ENCODE measurements around the gene CCDC157.
"Not testable (repeated sequence)": the region's sequence is repeated elsewhere in the genome, so short reads cannot be mapped to it uniquely, and the experiment has no call there.

The CCDC157 gene

DNA sequence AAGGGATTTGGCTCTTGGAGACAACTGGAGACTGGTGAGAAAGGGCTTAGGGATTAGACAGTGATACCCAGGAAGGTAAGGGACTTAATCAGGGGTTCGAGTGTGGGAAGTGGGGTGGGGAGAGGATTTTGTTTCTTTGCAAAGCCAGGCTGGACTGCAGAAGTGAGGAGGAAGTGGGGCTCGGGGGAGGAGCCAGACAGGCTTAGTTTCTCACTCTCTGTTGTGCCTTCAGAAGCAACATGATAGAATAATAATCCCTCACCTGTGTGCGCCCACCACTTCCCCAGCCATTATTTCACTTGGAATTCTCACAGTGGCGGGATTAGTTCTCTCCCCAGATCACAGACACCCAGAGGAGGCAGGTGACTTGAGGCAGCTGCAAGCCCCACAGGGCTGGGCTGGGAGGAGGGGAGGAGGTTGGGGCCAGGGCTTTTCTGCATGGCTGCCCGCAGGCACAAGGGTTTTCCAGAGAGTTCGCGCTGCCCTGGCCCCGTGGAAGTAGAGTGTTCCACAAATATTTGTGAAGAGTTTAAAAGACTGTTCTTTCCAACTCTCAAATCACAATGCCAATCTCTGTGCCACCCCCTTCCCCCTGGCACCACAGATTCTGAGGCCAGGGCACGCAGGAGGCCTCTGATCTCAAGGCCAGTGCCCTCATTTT, 36.0 kb downstream of the CCDC157 start:
- DNase-seq: no peak

DNA sequence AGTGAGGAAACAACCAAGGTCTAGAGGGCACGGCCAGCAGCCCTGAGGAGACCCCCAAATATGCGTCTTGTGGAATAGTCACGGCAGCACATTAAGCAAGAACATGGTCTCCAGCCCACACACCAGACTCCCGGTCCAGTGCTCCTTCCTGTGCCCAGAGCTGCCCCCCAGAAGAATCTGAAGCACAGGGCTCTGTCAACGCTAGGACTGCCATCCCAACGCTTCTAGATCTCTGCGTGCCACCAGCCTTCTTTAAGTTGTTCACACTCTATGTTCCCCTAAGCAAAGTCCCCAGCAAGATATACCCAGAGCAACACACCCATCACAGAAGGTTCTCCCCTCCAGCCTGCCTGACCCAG, 36.5 kb downstream of the CCDC157 start:
- no peak for DNase-seq

DNA sequence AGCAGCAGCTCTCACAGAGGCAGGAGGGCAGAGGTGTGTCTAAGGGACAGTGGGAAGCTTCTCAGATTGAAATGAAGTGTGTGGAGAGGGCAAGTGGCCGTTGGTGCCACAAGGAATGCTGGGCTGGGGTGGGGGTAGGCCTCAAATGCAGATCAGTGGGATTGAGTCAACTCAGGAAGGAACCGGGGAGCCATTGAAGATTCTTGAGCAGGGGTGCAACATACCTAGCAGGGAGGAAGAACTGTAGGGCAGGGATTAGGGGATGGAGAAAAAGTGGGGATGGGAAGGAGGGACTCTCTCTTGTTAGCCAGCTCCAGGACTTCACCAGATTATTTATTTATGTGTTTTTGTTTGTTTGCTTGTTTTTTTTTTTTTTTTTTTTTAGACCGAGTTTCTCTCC, 37.1 kb downstream of the CCDC157 start:
- no peak for DNase-seq

DNA sequence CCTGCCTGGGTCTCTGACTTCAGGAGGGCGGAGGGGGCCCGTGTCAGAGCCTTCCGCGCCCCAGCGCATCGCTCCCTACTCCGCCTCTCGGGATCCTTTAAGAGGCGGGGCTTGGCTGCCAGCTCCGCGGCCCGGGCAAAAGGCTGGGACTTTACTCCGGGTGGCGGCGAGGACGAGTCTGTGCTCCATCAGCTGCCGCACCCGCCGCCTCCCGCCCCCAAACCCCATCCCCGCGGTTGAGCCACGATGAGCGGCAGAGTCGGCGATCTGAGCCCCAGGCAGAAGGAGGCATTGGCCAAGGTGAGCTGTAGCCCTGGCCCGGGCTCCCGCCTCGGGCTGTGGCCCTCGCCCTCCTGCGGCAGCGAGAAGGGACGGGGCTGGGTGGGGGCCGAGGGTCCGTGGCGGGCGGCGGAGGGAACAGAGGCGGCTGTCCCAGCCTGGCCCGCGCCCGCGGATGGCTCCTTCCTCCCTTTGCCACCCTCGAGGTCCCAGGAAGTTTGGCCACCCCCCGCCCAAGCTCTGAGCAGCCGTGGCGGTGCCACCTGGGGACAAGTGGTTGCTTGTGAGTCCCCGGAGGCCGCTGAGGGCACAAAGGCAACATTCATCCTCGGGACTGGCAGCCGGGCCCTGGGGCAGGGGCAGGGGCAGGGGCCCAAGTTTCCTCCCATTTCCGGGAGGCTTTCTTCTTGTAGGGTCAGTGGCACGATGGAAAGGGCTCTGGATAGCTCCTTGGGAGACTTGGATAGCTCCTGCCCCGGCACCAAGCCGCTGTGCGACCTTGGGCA, 40.3 kb downstream of the CCDC157 start, which contains the start of gene SEC14L2:
SEC14L2 (plus strand) TSS at position 148 of the 785 bp plus-strand sequence; CDS start at position 247, 99 bp downstream.
- peak; percentile 57 for DNase-seq

DNA sequence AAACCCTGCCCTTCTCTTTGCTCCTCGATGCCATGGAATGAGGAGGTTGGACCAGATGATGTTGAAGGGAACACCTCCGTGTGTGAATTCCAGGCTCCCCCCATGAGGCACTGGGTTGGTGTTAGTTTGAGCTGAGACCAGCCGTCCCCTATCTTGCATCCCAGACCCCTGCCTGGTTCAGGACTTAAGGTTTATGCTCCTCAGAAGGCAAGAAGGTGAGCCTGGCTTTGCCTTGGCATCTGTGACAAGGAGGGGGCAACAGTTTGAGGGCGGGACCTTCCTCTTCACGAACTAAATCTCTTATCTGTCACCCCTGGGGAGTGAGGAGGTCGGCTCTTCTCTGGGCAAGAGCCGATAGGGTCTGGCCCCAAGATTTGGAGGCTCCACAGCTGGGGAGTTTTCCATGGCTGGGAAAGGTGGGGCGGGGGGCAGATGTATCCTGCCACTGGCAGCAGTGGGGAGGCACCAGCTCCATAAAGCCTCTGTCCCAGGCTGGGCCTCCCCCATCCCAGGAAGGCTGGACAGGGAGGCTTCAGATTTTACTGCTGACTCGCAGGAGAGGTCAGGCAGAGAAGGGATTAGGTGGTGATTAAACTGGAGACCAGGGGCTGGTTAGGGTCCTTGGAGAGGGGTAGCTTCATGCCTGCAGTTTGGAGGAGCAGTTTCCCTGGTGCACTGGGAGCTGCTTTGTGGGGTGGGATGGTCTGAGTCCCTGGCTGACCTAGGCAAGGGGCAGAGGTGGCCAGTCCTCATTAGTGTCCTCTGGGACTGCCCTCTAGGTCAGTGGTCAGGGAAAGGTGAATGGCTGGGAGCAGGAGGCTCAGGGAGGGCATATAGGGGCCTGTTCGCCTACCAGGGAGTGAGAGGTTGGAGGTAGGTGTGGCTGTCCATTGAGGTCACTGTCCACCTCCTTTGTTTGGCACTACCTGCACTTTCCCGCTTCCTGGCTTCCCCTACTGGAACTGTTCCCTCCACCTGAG, 41.1 kb downstream of the CCDC157 start:
- no peak for DNase-seq

DNA sequence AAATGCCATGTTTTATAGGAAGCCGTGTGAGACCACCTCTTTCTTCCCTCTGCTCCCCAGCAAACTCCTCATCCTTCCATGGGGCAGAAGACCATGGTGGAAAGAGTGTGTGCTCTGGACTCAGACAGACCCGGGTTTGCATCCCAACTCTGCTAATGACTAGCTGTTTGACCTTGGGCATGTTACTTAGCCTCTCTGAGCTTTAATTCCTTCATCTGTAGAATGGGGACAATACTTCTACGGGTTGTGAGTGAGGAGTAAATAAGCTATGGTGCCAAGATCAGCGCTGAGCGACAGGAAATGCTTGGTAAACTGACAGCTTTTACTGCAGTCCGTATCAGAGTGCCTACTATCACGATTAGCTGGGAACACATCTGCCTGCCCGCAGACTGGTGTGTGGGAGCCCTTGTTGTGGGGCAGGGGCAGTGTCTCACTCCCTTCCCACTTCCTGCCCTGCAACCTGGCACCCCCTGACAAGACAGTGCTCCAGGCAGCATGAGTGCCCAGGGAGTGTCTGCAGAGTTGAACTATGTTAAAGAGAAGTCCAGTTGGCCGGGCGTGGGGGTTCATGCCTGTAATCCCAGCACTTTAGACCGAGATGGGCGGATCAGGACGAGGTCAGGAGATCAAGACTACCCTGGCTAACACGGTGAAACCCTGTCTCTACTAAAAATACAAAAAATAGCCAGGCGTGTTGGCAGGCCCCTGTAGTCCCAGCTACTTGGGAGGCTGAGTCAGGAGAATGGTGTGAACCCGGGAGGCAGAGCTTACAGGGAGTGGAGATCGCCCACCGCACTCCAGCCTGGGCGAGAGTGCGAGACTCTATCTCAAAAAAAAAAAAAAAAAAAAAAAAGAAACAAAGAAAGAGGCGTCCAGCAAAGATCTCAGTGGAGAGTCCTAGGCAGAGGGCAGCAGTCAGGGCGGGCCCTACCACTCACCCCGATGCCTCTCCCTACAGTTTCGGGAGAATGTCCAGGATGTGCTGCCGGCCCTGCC, 42.2 kb downstream of the CCDC157 start:
- DNase-seq: no peak

DNA sequence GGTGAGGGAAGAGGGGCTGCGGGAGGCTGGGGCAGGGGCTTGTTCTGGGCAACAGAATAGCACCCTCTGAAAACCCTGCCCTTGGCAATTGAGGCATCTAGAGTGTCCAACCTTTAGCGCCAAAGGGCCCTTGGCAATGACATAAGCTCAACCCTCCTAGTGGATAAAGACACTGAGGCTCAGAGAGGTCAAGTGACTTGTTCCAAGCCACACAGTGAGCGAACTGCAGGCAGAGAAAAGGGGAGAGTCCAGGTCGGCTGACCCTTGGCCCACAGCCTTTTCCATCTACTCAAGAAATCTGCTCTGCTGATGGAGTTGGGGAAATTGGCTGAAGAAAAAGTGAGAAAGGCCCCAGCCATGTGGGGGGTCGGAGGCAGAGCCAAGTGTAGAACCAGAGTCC, 42.9 kb downstream of the CCDC157 start:
- no peak for DNase-seq

DNA sequence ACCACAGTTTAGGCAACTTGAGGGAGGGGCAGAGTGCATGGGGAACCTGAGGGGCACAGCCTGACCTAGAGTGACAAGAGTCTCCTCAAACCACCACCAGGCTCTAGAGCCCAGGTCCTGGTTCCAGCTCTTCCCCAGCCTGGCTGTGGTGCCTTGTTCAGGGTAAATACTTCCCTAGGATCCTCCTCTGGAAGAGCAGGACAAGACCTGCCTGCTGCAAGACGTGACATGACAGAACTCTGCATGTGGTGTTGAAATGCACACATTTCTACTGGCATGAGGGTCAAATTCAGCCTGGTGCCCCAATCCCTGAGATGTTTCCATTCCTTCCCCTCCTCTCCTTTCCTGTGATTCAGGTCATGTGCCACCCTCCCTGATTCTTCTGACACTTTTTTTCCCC, 43.4 kb downstream of the CCDC157 start:
- no peak for DNase-seq

DNA sequence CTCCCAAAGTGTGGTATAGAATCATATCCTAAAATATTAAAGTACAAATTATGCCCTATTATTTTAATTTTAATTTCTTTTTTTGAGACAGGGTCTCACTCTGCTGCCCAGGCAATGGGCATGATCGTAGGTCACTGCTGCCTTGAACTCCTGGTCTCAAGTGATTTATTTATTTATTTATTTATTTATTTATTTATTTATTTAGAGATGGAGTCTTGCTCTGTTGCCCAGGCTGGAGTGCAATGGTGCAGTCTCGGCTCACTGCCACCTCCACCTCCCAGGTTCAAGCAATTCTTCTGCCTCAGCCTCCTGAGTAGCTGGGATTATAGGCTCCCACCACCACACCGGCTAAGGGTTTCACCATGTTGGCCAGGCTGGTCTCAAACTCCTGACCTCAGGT, 44.2 kb downstream of the CCDC157 start:
- DNase-seq: not testable (repeated sequence)

DNA sequence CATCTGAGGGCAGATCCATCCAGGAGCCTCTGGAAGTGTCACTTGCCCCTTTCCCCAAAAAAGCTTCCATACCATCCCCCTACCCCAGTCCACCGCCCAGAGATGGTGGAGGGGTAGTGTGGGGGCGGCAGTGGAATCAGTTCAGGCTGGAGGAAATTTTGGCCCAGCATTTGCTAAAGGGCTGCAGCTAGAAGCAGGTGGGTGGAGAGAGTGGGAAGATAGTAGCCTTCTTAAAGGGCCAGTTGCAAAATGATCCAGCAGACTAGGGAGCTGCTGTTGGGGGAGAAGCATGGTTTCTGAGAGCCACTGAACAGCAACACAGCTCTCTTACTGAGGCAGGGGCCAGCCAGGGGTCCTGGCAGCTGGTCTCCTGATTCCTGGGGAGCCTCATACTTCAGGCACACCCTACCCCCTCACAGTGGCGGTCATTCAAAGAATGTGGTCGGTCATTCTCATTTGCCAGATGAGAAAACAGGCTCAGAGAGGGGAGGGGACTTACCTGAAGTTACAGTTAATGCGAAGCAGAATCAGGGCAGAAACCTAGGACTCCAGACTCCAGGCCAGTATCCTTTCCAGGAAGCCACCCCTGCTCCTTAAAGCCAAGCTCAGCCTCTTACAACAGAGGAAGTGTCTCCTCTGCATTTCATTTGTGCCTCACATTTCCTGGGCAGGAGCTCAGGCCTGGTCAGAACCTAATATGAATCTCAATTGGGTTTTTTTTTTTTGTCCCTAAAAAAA, 45.4 kb downstream of the CCDC157 start:
- no peak for DNase-seq

DNA sequence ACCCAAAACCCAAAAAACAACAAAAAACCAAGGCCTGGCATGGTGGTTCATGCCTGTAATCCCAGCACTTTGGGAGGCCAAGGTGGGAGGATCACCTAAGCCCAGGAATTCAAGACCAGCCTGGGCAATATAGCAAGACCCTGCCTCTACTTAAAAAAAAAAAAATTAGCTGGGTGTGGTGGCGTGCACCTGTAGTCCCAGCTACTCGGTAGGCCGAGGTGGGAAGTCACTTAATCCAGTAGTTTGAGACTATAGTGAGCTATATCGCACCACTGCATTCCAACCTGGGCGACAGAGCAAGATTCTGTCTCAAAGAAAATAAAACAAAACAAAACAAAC, 45.9 kb downstream of the CCDC157 start:
- not testable (repeated sequence) for DNase-seq

DNA sequence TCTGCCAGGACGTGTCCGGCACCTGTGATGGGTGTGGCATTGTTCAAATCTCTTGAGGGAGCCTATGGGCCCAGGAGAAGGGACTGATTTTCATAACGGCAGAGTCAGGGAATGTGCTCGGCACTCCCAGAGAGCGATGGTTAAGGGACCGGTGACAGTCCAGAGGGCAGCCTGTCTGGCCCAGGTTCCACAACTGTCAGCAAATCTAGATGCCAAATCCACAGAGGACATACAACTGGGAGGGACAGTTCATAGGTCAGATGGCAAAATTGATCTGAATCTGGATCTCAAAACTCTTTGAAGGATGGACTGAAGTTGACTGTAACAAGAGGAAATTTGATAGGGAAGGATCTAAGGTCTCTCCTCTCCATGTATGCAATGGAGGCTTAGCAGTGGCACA, 47.5 kb downstream of the CCDC157 start:
- DNase-seq: no peak

DNA sequence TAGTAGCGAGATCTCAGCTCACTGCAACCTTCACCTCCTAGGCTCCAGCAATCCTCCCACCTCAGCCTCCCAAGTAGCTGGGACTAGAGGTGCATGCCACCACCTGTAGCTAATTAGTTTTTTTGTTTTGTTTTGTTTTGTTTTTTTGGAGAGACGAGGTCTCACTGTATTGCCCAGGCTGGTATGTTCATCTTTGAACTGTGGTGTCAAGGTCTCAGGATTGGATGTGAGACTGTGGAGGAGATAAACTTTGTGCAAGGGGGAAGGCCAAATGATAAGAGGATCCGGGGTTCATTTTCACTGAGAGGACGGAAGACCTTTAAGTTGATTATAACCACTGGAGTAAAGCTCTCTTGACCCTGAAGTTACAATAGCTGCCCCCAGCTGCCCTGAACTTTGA, 48.9 kb downstream of the CCDC157 start:
- no peak for DNase-seq

DNA sequence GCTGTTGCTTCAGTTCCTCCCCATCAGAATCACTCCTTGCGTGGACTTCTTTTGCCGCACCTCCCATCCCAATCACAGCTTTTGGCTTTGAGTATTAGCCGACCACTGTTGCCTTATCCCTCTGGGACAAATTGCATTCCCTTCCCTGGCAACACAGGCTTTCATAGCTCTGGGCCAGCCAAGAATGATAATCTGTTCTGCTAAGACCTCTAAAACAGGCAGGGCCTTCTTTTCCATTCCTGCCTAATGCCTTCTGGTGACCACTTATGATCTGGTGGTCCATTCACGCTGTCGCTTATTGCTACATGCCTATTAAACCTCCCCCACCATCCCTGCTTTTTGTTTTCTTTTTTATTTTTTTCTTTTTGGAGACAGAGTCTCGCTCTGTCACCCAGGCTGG, 49.6 kb downstream of the CCDC157 start:
- DNase-seq: no peak

DNA sequence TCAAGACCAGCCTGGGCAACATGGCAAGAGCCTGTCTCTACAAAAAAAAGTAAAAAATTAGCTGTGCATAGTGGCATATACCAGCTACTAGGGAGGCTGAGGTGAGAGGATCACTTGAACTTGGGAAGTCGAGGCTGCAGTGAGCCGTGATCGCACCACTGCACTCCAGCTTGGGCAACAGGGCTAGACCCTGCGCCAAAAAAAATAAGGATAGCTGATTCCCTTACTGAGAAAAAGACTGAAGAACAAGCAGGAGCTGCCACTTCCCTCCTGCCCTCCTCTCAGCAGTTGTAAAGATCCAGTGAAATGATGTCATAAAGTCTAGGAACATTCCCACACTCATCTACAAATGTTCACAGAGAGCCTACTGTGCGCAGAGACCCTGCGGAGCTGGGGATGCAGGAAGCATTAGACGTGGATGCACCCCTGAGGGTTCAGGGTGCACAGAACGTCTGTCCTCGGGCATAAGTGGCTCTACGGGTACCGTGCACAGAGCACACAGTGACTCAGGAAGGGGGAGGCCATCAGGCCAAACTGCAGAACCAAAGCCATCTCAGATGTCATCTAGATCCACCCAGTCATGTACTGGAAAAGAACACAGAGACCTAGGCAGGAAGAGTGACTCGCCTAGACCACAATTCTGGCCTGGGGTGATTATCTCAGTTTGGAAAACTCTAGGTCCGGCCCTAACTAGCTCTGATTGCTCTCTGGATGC, 51.7 kb downstream of the CCDC157 start:
- DNase-seq: no peak

DNA sequence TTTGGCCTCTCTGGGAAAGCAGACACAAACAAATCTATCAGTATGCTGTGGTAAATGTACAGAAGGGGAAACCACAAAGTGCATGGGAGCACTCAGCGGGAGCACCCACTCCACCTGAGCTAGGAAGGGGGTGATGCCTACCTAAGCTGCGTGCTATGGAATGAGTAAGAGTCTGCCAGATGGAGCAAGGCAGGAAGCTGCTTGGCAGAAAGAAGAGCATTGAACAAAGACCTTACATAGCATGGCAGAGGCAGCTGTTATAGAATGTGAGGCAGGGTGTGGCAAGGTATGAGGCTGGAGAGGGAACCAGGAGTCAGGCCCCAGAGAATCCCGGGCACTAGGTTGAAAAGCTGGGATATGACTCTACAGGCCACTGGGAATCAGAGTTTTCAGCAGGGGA, 55.0 kb downstream of the CCDC157 start:
- no peak for DNase-seq

DNA sequence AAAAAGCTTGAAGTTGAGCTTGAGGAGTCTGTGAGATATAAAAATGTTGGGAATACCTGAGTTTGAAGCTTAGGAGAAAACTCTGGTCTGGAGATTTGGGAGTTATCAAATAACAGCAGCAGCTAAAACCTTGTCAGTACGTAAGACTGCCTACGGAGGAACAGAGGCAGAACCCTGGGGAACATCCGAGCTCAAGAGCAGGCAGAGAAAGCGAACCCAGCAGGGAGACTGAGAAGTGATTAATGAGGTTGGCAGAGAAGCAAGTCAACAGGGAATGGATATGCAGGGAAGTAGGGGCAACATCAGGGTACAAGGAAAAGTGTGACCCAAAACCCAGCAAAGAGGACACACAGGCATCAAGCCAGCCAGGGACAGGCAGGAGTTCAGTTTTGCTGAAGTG, 56.2 kb downstream of the CCDC157 start:
- DNase-seq: no peak

DNA sequence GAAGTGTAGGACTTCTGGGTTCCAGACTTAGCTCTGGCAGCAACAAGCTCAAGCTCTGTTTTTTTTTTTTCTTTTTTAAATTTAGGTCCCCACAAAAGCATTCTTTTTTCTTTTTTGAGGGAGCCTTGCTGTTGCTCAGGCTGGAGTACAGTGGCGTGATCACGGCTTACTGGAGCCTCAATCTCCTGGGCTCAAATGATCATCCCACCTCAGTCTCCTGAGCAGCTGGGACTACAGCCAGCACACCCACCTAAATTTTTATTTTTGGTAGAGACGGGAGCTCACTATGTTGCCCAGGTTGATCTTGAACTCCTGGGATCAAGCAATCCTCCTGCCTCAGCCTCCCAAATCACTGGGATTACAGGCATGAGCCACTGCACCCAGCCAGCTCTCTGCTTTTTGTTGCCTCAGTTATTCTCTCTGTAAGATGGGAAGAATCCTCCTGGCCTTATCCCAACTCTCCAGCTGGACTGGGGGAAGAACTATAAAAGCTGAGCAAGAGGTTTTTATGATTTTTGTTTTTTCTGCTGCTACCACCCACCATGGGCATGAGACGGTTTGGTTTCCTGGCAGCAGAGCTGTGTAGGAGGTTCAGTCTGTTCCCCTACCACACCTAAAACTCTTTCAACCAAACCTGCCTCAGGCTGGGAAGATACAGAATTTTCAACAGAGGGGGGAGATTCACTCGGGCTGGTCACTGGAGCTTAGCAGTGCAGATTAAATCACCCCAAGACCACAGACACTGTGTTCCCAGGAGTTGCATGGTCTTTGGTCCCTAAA, 57.1 kb downstream of the CCDC157 start:
- DNase-seq: no peak

DNA sequence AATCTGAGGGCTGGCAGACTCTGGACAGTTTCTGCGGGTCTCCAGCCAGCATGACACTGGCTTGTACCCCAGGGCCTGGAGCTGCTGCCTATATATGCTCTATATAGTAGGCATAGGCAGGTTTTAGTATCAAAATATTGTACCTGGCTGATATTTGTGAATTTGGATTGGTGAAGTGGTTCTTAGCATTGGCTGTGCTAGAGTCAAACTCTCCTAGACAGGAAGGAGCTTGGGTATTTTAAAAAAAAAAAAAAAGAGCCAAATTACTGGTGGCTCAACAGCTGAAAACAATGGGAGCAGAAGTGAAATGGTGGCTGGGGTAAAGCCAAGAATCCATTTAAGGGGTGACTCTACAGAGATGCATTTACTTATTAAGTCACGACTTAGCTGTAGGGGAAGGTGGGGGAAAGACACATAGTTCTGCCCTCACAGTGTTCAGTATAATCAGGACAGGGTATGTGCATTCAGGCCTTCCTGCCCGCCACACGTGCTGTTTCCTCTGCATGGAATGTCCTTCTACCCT, 57.8 kb downstream of the CCDC157 start:
- no peak for DNase-seq

DNA sequence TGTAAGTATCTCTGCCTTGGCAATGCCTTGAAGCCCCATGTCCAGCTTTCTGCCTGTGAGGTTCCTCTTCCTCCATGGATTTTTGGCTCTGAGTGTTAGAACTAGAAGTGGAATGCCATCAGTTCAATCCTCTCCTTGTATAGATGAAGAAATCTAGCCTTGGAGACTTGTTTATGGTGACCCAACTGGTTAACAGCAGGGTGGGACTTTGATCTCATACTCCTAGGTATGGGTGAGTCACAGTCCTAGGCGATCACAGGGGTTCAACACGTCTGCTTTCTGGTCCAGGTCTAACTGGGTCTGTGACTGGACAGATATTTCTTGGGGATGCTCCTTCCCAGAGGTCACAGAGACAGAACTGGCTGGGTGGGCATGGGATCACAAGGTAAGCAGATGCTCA, 59.6 kb downstream of the CCDC157 start:
- no peak for DNase-seq
